Keratinocyte (primary cell): Measurements from ENCODE around the gene GUCY1A1. TPM values are rescaled to one million over a fixed set of nuclear protein-coding genes. Genes with fewer than 3 reads are reported as not detected.

Experiments used
- DNase-seq: peaks from one replicate; pipeline ENCODE4 v3.0.0-alpha.2; 2011; ENCODE audit warnings: low read depth, missing footprints, low spot score
- FAIRE-seq: peaks from 2 replicates; lab custom pipeline; 2011; peaks lifted over from hg19 to GRCh38; lab: Jason Lieb, UNC
- H2AFZ ChIP-seq: 2 replicates; pipeline ENCODE4 v1.6.0; 2012; ENCODE audit warnings: low read length, control low read depth, inconsistent platforms; ENCODE audit not compliant: control insufficient read depth
- H3K27ac ChIP-seq: 2 replicates; pipeline ENCODE4 v1.5.1; 2011; ENCODE audit warnings: low read length; ENCODE audit not compliant: control insufficient read depth, insufficient read depth
- H3K27me3 ChIP-seq: 3 replicates; pipeline ENCODE4 v1.6.0; 2011; ENCODE audit warnings: low read length; ENCODE audit not compliant: control insufficient read depth, insufficient read depth; ENCODE audit errors: extremely low read depth
- H3K36me3 ChIP-seq, 2 experiments: 2 replicates in 1 of 2; 3 replicates in 1 of 2; pipeline ENCODE4 v1.5.1; 2011; ENCODE audit warnings: low read length in 2 of 2, mild to moderate bottlenecking in 1 of 2; ENCODE audit not compliant: control insufficient read depth in 2 of 2, insufficient read depth in 2 of 2; ENCODE audit errors: extremely low read depth in 1 of 2
- H3K4me1 ChIP-seq: 3 replicates; pipeline ENCODE4 v1.5.1; 2011; ENCODE audit warnings: low read length; ENCODE audit not compliant: control insufficient read depth, insufficient read depth; ENCODE audit errors: extremely low read depth
- H3K4me2 ChIP-seq: 3 replicates; pipeline ENCODE4 v1.6.0; 2011; ENCODE audit warnings: low read depth, low read length; ENCODE audit not compliant: control insufficient read depth, insufficient read depth; ENCODE audit errors: extremely low read depth
- H3K4me3 ChIP-seq, 3 experiments: fragments of 200-600 bp in 1 of 3; sonication (generic) in 1 of 3; 2 replicates in 2 of 3; 3 replicates in 1 of 3; pipeline ENCODE4 v1.5.1; 2011 to 2016; ENCODE audit warnings: low read length in 3 of 3, mild to moderate bottlenecking in 3 of 3, control low read depth in 2 of 3, inconsistent platforms in 1 of 3, low read depth in 1 of 3, mixed read lengths in 1 of 3, mixed run types in 1 of 3, moderate library complexity in 1 of 3; ENCODE audit not compliant: control insufficient read depth in 2 of 3, insufficient read depth in 2 of 3; ENCODE audit errors: extremely low read depth in 1 of 3
- H3K79me2 ChIP-seq: 2 replicates; pipeline ENCODE4 v1.6.0; 2012; ENCODE audit warnings: low read length; ENCODE audit not compliant: control insufficient read depth, insufficient read depth
- H3K9ac ChIP-seq: 3 replicates; pipeline ENCODE4 v1.6.0; 2011; ENCODE audit warnings: low read length; ENCODE audit not compliant: control insufficient read depth, insufficient read depth; ENCODE audit errors: extremely low read depth
- H3K9me1 ChIP-seq: 3 replicates; pipeline ENCODE4 v1.6.0; 2011; ENCODE audit warnings: low read length; ENCODE audit not compliant: control insufficient read depth, insufficient read depth; ENCODE audit errors: extremely low read depth
- H3K9me3 ChIP-seq: 2 replicates; pipeline ENCODE4 v1.5.1; 2012; ENCODE audit warnings: low read depth, low read length; ENCODE audit not compliant: control insufficient read depth
- H4K20me1 ChIP-seq: 3 replicates; pipeline ENCODE4 v1.6.0; 2011; ENCODE audit warnings: low read length; ENCODE audit not compliant: control insufficient read depth, insufficient read depth; ENCODE audit errors: extremely low read depth
- EZH2 ChIP-seq: IDR thresholded peaks from one replicate; pipeline ENCODE4 v1.6.1; 2012; ENCODE audit warnings: inconsistent platforms, mild to moderate bottlenecking, low read length, moderate library complexity
- dilution Hi-C: fragments of 300-500 bp; cut with MboI; formaldehyde crosslinking; loops from one replicate; pipeline ENCODE4 v1.7.0; 2020; ENCODE audit warnings: low sequenced_read_pairs; ENCODE audit not compliant: extremely low pct_ligation_motif_present
- polyA plus RNA-seq, 5 experiments: library from polyadenylated mRNA; depleted of rRNA in 3 of 5; stranded (reverse) in 3 of 5; stranded (forward) in 1 of 5; unstranded in 1 of 5; fragments of >200 nt; gene quantifications; 1 replicate in 1 of 5; 2 replicates in 3 of 5; 3 replicates in 1 of 5; pipeline versions ENCODE4 v1.2.1 to v1.2.3, GENCODE V29; 2011 to 2012; ENCODE audit warnings: missing spikeins in 2 of 5, low read depth in 1 of 5, low replicate concordance in 1 of 5
- TF ChIP-seq, protein P1 (sequence below), 3 experiments: IDR thresholded peaks in 1 of 3; conservative IDR thresholded peaks in 1 of 3; optimal IDR thresholded peaks in 1 of 3; 2 replicates in 2 of 3; 3 replicates in 1 of 3; pipeline versions ENCODE3 to v1.5.1; 2011; ENCODE audit warnings: low read length in 3 of 3, mild to moderate bottlenecking in 3 of 3, moderate library complexity in 2 of 3, control low read depth in 1 of 3, inconsistent platforms in 1 of 3; ENCODE audit not compliant: insufficient read depth in 2 of 3; ENCODE audit errors: extremely low read depth in 1 of 3

GUCY1A1 gene
- polyA plus RNA-seq, 1 donor (not counting 4 experiments of a cell fraction or from before 2014, with no cell fraction given) = 0.05 TPM

DNA sequence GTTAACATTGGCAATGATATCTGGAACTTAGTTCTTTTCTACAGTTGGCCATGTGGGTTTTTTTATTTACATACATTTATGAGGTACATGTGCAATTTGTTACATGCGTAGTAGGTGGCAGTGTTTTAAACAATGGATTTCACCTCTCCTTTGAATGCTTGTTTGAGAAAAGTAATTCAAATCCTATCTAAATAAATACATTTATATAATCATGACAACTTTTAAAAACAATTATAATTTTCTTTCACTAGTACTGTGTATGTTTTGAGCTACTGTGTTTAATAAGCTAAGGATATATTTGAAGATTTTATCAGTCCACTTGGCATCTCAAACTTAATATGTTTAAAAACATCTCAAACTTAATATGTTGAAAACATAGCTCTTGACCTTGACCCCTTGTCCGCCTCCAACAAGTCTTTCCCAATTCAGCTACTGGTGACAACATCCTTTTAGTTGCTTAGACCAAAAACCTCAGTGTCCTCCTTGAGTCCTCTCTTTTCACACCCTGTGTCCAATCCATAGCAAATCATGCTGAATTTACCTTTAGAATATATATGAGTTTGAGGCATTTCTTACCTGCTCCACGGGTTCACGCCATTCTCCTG lies 106.7 kb downstream of the GUCY1A1 start:
- Histone ChIP-seq H3K27ac (no peak overlapping the region), H2AFZ (no peak overlapping the region)
- FAIRE-seq = no peak

DNA sequence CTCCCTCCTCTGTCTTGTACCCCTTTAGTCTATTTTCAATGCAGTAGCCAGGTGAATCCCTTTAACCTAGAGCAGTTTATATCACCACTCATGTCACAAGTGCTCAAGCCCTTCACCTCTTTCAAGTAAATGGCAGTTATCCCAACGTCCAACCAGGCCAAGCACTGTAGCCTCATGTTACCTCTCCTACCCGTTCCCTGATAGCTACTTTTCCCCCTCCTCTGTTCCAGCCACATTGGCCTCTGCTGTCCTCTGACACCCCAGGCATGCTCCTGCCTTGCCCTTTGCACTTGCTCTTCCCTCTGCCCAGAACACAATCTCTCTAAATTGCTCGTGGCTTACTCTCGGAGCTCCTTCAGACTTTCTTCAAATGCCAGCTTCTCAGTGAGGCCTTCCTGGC lies 107.4 kb downstream of the GUCY1A1 start:
- Histone ChIP-seq H3K9ac (no peak overlapping the region), H4K20me1 (no peaks in the 10 kb centered on the region), H3K36me3 (no peaks in the 10 kb centered on the region), H3K9me1 (no peaks in the 10 kb centered on the region), H3K4me3 (no peak overlapping the region), H3K4me2 (no peak overlapping the region), H2AFZ (no peak overlapping the region), H3K9me3 (no peaks in the 10 kb centered on the region), H3K4me1 (no peaks in the 10 kb centered on the region), H3K27me3 (no peaks in the 10 kb centered on the region), H3K27ac (no peak overlapping the region), H3K79me2 (no peaks in the 10 kb centered on the region)
- TF ChIP-seq EZH2 = no peak
- TF ChIP-seq, protein P1, sequence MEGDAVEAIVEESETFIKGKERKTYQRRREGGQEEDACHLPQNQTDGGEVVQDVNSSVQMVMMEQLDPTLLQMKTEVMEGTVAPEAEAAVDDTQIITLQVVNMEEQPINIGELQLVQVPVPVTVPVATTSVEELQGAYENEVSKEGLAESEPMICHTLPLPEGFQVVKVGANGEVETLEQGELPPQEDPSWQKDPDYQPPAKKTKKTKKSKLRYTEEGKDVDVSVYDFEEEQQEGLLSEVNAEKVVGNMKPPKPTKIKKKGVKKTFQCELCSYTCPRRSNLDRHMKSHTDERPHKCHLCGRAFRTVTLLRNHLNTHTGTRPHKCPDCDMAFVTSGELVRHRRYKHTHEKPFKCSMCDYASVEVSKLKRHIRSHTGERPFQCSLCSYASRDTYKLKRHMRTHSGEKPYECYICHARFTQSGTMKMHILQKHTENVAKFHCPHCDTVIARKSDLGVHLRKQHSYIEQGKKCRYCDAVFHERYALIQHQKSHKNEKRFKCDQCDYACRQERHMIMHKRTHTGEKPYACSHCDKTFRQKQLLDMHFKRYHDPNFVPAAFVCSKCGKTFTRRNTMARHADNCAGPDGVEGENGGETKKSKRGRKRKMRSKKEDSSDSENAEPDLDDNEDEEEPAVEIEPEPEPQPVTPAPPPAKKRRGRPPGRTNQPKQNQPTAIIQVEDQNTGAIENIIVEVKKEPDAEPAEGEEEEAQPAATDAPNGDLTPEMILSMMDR (optimal IDR thresholded peaks at IDR 0.05 in 1 of 3, IDR thresholded peaks at IDR 0.05 in 1 of 3, conservative IDR thresholded peaks at IDR 0.05 in 1 of 3; ENCODE audit: extremely low read depth in 1 of 3, insufficient read depth in 2 of 3, low read length in 3 of 3) = no peak
- DNase-seq (no peak), FAIRE-seq (no peak)
- dilution Hi-C loops = no loop called here

More for the DNA sequence above, 106.7 kb downstream of the GUCY1A1 start:
- Histone ChIP-seq H3K4me3 (no peak overlapping the region), H3K4me1 (no peaks in the 10 kb centered on the region), H3K9me1 (no peaks in the 10 kb centered on the region), H3K4me2 (no peak overlapping the region), H4K20me1 (no peaks in the 10 kb centered on the region), H3K9me3 (no peaks in the 10 kb centered on the region), H3K9ac (no peak overlapping the region), H3K27me3 (no peaks in the 10 kb centered on the region), H3K79me2 (no peaks in the 10 kb centered on the region), H3K36me3 (no peaks in the 10 kb centered on the region)
- TF ChIP-seq EZH2 = no peak
- dilution Hi-C loops = no loop called here
- DNase-seq = no peak
